Measurements from ENCODE around the gene NKPD1.

Gene NKPD1

GRCh38 chr19:45168767-45169351, 8.1 kb upstream of the NKPD1 start:
- H3K27me3 Mint-ChIP-seq = no peaks in the 10 kb centered on the region
- no peak for DNase-seq

GRCh38 chr19:45166723-45167252, 6.0 kb upstream of the NKPD1 start:
- H3K9me3 Mint-ChIP-seq = no peaks in the 10 kb centered on the region
- ATAC-seq (replicated peaks) (no peak), DNase-seq (no peak)
- peaks cover 38 to 47% of the 10 kb centered on the region in 2 donors for H3K4me1 Mint-ChIP-seq (ENCODE audit: low read depth in 2 of 2)
- H3K27ac Mint-ChIP-seq = peak overlapping the region in 1 of 2 donors; percentile 80
- no peak overlapping the region for H3K4me3 Mint-ChIP-seq
- H3K36me3 Mint-ChIP-seq (ENCODE audit: insufficient read depth) = peaks cover 2% of the 10 kb centered on the region
- no peaks in the 10 kb centered on the region for H3K27me3 Mint-ChIP-seq

More at GRCh38 chr19:45168767-45169351, 8.1 kb upstream of the NKPD1 start:
- Mint-ChIP-seq H3K27ac (peak overlapping the region; percentile 35 to 82), H3K36me3 (ENCODE audit: insufficient read depth) (no peaks in the 10 kb centered on the region), H3K4me1 (ENCODE audit: low read depth in 2 of 2) (peaks cover 43% of the 10 kb centered on the region in 2 donors), H3K9me3 (no peaks in the 10 kb centered on the region), H3K4me3 (peak overlapping the region; percentile 31 to 40)
- ATAC-seq (replicated peaks) = no peak

- H3K4me3 Mint-ChIP-seq = peak overlapping the region in 1 of 2 donors; percentile 50
- peak overlapping the region; percentile 78 to 93 for H3K27ac Mint-ChIP-seq
- no peaks in the 10 kb centered on the region for H3K27me3 Mint-ChIP-seq
- peak; percentile 40 to 46 (median 46) for DNase-seq
- H3K4me1 Mint-ChIP-seq (ENCODE audit: low read depth in 2 of 2) = peaks cover 27 to 30% of the 10 kb centered on the region in 2 donors
- no peaks in the 10 kb centered on the region for H3K9me3 Mint-ChIP-seq
- ATAC-seq (replicated peaks) = peak; percentile 90
- H3K36me3 Mint-ChIP-seq (ENCODE audit: insufficient read depth) = peaks cover 2% of the 10 kb centered on the region
Measured at GRCh38 chr19:45164577-45165335, 4.0 kb upstream of the NKPD1 start.

- Mint-ChIP-seq H3K9me3 (no peaks in the 10 kb centered on the region), H3K27me3 (peaks cover 0 to 2% of the 10 kb centered on the region in 2 donors), H3K4me3 (peak overlapping the region; percentile 50 to 60), H3K36me3 (ENCODE audit: insufficient read depth) (peaks cover 2% of the 10 kb centered on the region), H3K4me1 (ENCODE audit: low read depth in 2 of 2) (peaks cover 21 to 22% of the 10 kb centered on the region in 2 donors), H3K27ac (peak overlapping the region; percentile 78 to 93)
- no peak for DNase-seq
- ATAC-seq (replicated peaks) = no peak
Measured at GRCh38 chr19:45163751-45164460, 3.1 kb upstream of the NKPD1 start.

GRCh38 chr19:45163156-45163555, 2.4 kb upstream of the NKPD1 start:
- Mint-ChIP-seq H3K27ac (peak overlapping the region; percentile 78 to 93), H3K9me3 (no peaks in the 10 kb centered on the region), H3K4me1 (ENCODE audit: low read depth in 2 of 2) (peaks cover 18 to 20% of the 10 kb centered on the region in 2 donors), H3K27me3 (peaks cover 3 to 9% of the 10 kb centered on the region in 2 donors), H3K4me3 (no peak overlapping the region), H3K36me3 (ENCODE audit: insufficient read depth) (peaks cover 2% of the 10 kb centered on the region)
- no peak for ATAC-seq (replicated peaks)
- no peak for DNase-seq

GRCh38 chr19:45162608-45163143, 1.9 kb upstream of the NKPD1 start:
- Mint-ChIP-seq H3K9me3 (no peaks in the 10 kb centered on the region), H3K27ac (no peak overlapping the region), H3K4me3 (no peak overlapping the region), H3K36me3 (ENCODE audit: insufficient read depth) (peaks cover 2% of the 10 kb centered on the region), H3K4me1 (ENCODE audit: low read depth in 2 of 2) (peaks cover 18 to 22% of the 10 kb centered on the region in 2 donors), H3K27me3 (peaks cover 6 to 14% of the 10 kb centered on the region in 2 donors)
- ATAC-seq (replicated peaks) (no peak), DNase-seq (no peak)

- peaks cover 10 to 21% of the 10 kb centered on the region in 2 donors for H3K27me3 Mint-ChIP-seq
- peaks cover 2% of the 10 kb centered on the region for H3K36me3 Mint-ChIP-seq (ENCODE audit: insufficient read depth)
- H3K4me1 Mint-ChIP-seq (ENCODE audit: low read depth in 2 of 2) = peaks cover 15 to 22% of the 10 kb centered on the region in 2 donors
- DNase-seq (no peak), ATAC-seq (replicated peaks) (no peak)
- no peak overlapping the region for H3K4me3 Mint-ChIP-seq
- H3K27ac Mint-ChIP-seq = no peak overlapping the region
- H3K9me3 Mint-ChIP-seq = no peaks in the 10 kb centered on the region
Measured at GRCh38 chr19:45161738-45162607, 1.2 kb upstream of the NKPD1 start.

GRCh38 chr19:45159971-45160324, 834 bp downstream of the NKPD1 start:
- Mint-ChIP-seq H3K36me3 (ENCODE audit: insufficient read depth) (peaks cover 2% of the 10 kb centered on the region), H3K4me1 (ENCODE audit: low read depth in 2 of 2) (peaks cover 13 to 18% of the 10 kb centered on the region in 2 donors), H3K9me3 (no peaks in the 10 kb centered on the region), H3K4me3 (no peak overlapping the region), H3K27ac (peak overlapping the region; percentile 16 to 74), H3K27me3 (peaks cover 10 to 31% of the 10 kb centered on the region in 2 donors)
- no peak for ATAC-seq (replicated peaks)
- DNase-seq = no peak

GRCh38 chr19:45159210-45159970, 1.4 kb downstream of the NKPD1 start:
- ATAC-seq (replicated peaks) = no peak
- H3K27me3 Mint-ChIP-seq = peaks cover 10 to 32% of the 10 kb centered on the region in 2 donors
- DNase-seq = no peak
- peaks cover 11 to 15% of the 10 kb centered on the region in 2 donors for H3K4me1 Mint-ChIP-seq (ENCODE audit: low read depth in 2 of 2)
- no peak overlapping the region for H3K4me3 Mint-ChIP-seq
- H3K36me3 Mint-ChIP-seq (ENCODE audit: insufficient read depth) = peaks cover 2% of the 10 kb centered on the region
- H3K27ac Mint-ChIP-seq = peak overlapping the region in 1 of 2 donors; percentile 16
- H3K9me3 Mint-ChIP-seq = no peaks in the 10 kb centered on the region

GRCh38 chr19:45158503-45159209, 2.1 kb downstream of the NKPD1 start:
- no peak overlapping the region for H3K27ac Mint-ChIP-seq
- no peaks in the 10 kb centered on the region for H3K9me3 Mint-ChIP-seq
- no peak for ATAC-seq (replicated peaks)
- peaks cover 10 to 40% of the 10 kb centered on the region in 2 donors for H3K27me3 Mint-ChIP-seq
- peaks cover 11 to 13% of the 10 kb centered on the region in 2 donors for H3K4me1 Mint-ChIP-seq (ENCODE audit: low read depth in 2 of 2)
- no peak overlapping the region for H3K4me3 Mint-ChIP-seq
- peaks cover 2% of the 10 kb centered on the region for H3K36me3 Mint-ChIP-seq (ENCODE audit: insufficient read depth)
- no peak for DNase-seq

GRCh38 chr19:45156751-45157150, 4.0 kb downstream of the NKPD1 start:
- Mint-ChIP-seq H3K27me3 (peaks cover 10 to 42% of the 10 kb centered on the region in 2 donors), H3K9me3 (no peaks in the 10 kb centered on the region), H3K4me3 (no peak overlapping the region), H3K27ac (peak overlapping the region in 1 of 2 donors; percentile 75), H3K36me3 (ENCODE audit: insufficient read depth) (peaks cover 6% of the 10 kb centered on the region), H3K4me1 (ENCODE audit: low read depth in 2 of 2) (peaks cover 13 to 17% of the 10 kb centered on the region in 2 donors)
- ATAC-seq (replicated peaks) (no peak), DNase-seq (no peak)

All from effector memory CD8-positive, alpha-beta T cell (primary cell).